ENCODE data around the gene ZNF124. TPM values are rescaled to one million over a fixed set of nuclear protein-coding genes. Genes with fewer than 3 reads are reported as not detected.

The ZNF124 gene
- total and polyA plus RNA-seq, 4 donors, result 1.1 to 19.7 (median 6.9) TPM

GRCh38 chr1:247165674-247166073 lies 6.1 kb downstream of the ZNF124 start:
- Histone ChIP-seq H3K4me3 (ENCODE audit: low read depth in 1 of 3, low read length in 3 of 3) (no peak overlapping the region), H3K27me3 (ENCODE audit: control insufficient read depth in 4 of 4, insufficient read depth in 4 of 4, low read length in 3 of 4) (no peaks in the 10 kb centered on the region), H3K27ac (ENCODE audit: low read depth in 1 of 2, low read length in 2 of 2) (no peak overlapping the region), H3K9me3 (ENCODE audit: control insufficient read depth in 4 of 4, low read length in 3 of 4) (peaks cover 3 to 29% (median 19%) of the 10 kb centered on the region in 4 donors), H3K9ac (ENCODE audit: low read depth in 1 of 2, low read length in 2 of 2) (no peak overlapping the region), H3K36me3 (ENCODE audit: control insufficient read depth in 4 of 4, insufficient read depth in 3 of 4, low read depth in 1 of 4, low read length in 3 of 4) (peaks cover 0 to 3% (median 0%) of the 10 kb centered on the region in 4 donors), H3K4me1 (ENCODE audit: control insufficient read depth in 4 of 4, insufficient read depth in 4 of 4, low read length in 3 of 4) (no peaks in the 10 kb centered on the region)
- 97% methylated on average over 4 of the region's 4 CpGs for WGBS
- TF ChIP-seq TAF1 (conservative IDR thresholded peaks at IDR 0.05) (no peak), RXRA (IDR thresholded peaks at IDR 0.05) (no peak), NR2F2 (IDR thresholded peaks at IDR 0.05) (no peak), HNF4G (IDR thresholded peaks at IDR 0.05) (no peak), REST (IDR thresholded peaks at IDR 0.05) (no peak), ATF3 (IDR thresholded peaks at IDR 0.05) (no peak), YY1 (IDR thresholded peaks at IDR 0.05) (no peak), JUND (IDR thresholded peaks at IDR 0.05) (no peak), RAD21 (IDR thresholded peaks at IDR 0.05) (no peak)
- DNase-seq (ENCODE audit: low spot score), result no peak

- Histone ChIP-seq H3K4me1 (ENCODE audit: control insufficient read depth in 4 of 4, insufficient read depth in 4 of 4, low read length in 3 of 4) (no peaks in the 10 kb centered on the region), H3K27ac (ENCODE audit: low read depth in 1 of 2, low read length in 2 of 2) (no peak overlapping the region), H3K9me3 (ENCODE audit: control insufficient read depth in 4 of 4, low read length in 3 of 4) (peaks cover 5 to 33% (median 24%) of the 10 kb centered on the region in 4 donors), H3K36me3 (ENCODE audit: control insufficient read depth in 4 of 4, insufficient read depth in 3 of 4, low read depth in 1 of 4, low read length in 3 of 4) (peaks cover 0 to 3% (median under 1%) of the 10 kb centered on the region in 4 donors), H3K27me3 (ENCODE audit: control insufficient read depth in 4 of 4, insufficient read depth in 4 of 4, low read length in 3 of 4) (no peaks in the 10 kb centered on the region), H3K4me3 (ENCODE audit: low read depth in 1 of 3, low read length in 3 of 3) (no peak overlapping the region), H3K9ac (ENCODE audit: low read depth in 1 of 2, low read length in 2 of 2) (no peak overlapping the region)
- DNase-seq (ENCODE audit: low spot score), result no peak
- 98% methylated on average over 6 of the region's 6 CpGs for WGBS
- TF ChIP-seq EGR1 (IDR thresholded peaks at IDR 0.05; ENCODE audit: low read depth in 2 of 2), result no peak
Measured at GRCh38 chr1:247164694-247165093, 7.1 kb downstream of the ZNF124 start.

- H3K4me1 ChIP-seq (ENCODE audit: control insufficient read depth in 4 of 4, insufficient read depth in 4 of 4, low read length in 3 of 4), result no peaks in the 10 kb centered on the region
- 98% methylated on average over 6 of the region's 6 CpGs for WGBS
- no peaks in the 10 kb centered on the region for H3K27me3 ChIP-seq (ENCODE audit: control insufficient read depth in 4 of 4, insufficient read depth in 4 of 4, low read length in 3 of 4)
- H3K9ac ChIP-seq (ENCODE audit: low read depth in 1 of 2, low read length in 2 of 2), result no peak overlapping the region
- H3K4me3 ChIP-seq (ENCODE audit: low read depth in 1 of 3, low read length in 3 of 3), result peak overlapping the region in 2 of 3 donors; percentile 33 to 36
- no peak overlapping the region for H3K27ac ChIP-seq (ENCODE audit: low read depth in 1 of 2, low read length in 2 of 2)
- no peak for DNase-seq (ENCODE audit: low spot score)
- peaks cover 5 to 38% (median 35%) of the 10 kb centered on the region in 4 donors for H3K36me3 ChIP-seq (ENCODE audit: control insufficient read depth in 4 of 4, insufficient read depth in 3 of 4, low read depth in 1 of 4, low read length in 3 of 4)
- H3K9me3 ChIP-seq (ENCODE audit: control insufficient read depth in 4 of 4, low read length in 3 of 4), result peaks cover 28 to 73% (median 50%) of the 10 kb centered on the region in 4 donors
- TF ChIP-seq FOXA1 (IDR thresholded peaks at IDR 0.05) (no peak), ATF3 (IDR thresholded peaks at IDR 0.05) (no peak), REST (IDR thresholded peaks at IDR 0.05) (no peak), GABPA (IDR thresholded peaks at IDR 0.05 in 1 of 2, conservative IDR thresholded peaks at IDR 0.05 in 1 of 2) (no peak), MAX (IDR thresholded peaks at IDR 0.05) (no peak), EGR1 (IDR thresholded peaks at IDR 0.05; ENCODE audit: low read depth in 2 of 2) (no peak), YY1 (IDR thresholded peaks at IDR 0.05) (no peak), ZBTB33 (IDR thresholded peaks at IDR 0.05) (no peak), TAF1 (conservative IDR thresholded peaks at IDR 0.05) (no peak), SP1 (IDR thresholded peaks at IDR 0.05) (no peak), CTCF (IDR thresholded peaks at IDR 0.05; ENCODE audit: low read depth, low read length, missing input control) (no peak)
Measured at GRCh38 chr1:247156787-247157232, 15.0 kb downstream of the ZNF124 start.

Measured in liver (tissue), 9 donors.